ENCODE measurements around the gene FBXL22.

FBXL22 gene

DNA sequence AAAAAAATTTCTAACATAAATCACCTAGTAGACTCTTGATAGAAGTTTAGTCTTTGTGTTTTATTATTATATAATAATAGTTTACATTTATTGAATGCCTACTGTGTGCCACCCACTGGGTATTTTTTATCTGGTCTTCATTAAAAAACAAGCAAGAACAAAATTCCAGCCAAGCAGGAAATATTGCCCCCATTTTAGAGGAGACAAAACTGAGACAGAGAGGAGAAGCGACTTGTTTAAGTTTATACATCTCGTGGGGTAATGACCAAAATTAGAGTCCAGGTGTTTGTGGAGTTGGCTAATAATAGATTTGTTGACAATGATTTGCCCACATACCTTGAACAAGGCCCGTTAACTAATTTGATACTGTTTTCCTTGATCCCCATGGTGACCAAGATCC is 33.1 kb upstream of the FBXL22 start:
- Histone ChIP-seq H4K20me1 (ENCODE audit: insufficient read depth, low read length, poor library complexity, severe bottlenecking) (peaks cover 4% of the 10 kb centered on the region), H3K4me3 (ENCODE audit: low read length, poor library complexity, severe bottlenecking) (no peak overlapping the region), H3K4me1 (ENCODE audit: insufficient read depth, low read length, poor library complexity, severe bottlenecking) (no peaks in the 10 kb centered on the region), H3F3A (ENCODE audit: low read depth) (no peaks in the 10 kb centered on the region), H3K9ac (ENCODE audit: low read depth, low read length, poor library complexity, severe bottlenecking) (no peak overlapping the region), H2AFZ (ENCODE audit: low read length) (no peak overlapping the region), H3K79me2 (ENCODE audit: insufficient read depth, low read length) (no peaks in the 10 kb centered on the region; the same call in 1 of the 2 replicates), H3K9me3 (ENCODE audit: insufficient read depth, low read depth, low read length) (no peaks in the 10 kb centered on the region), H3K27me3 (ENCODE audit: insufficient read depth, low read length, poor library complexity, severe bottlenecking) (no peaks in the 10 kb centered on the region), H3K4me2 (ENCODE audit: low read depth, low read length, poor library complexity, severe bottlenecking) (no peak overlapping the region), H3K9me2 (replicated peaks; ENCODE audit: low read depth, low read length) (no peaks in the 10 kb centered on the region), H3K36me3 (ENCODE audit: insufficient read depth, low read length) (peaks cover 88% of the 10 kb centered on the region)
- TF ChIP-seq, protein P1, sequence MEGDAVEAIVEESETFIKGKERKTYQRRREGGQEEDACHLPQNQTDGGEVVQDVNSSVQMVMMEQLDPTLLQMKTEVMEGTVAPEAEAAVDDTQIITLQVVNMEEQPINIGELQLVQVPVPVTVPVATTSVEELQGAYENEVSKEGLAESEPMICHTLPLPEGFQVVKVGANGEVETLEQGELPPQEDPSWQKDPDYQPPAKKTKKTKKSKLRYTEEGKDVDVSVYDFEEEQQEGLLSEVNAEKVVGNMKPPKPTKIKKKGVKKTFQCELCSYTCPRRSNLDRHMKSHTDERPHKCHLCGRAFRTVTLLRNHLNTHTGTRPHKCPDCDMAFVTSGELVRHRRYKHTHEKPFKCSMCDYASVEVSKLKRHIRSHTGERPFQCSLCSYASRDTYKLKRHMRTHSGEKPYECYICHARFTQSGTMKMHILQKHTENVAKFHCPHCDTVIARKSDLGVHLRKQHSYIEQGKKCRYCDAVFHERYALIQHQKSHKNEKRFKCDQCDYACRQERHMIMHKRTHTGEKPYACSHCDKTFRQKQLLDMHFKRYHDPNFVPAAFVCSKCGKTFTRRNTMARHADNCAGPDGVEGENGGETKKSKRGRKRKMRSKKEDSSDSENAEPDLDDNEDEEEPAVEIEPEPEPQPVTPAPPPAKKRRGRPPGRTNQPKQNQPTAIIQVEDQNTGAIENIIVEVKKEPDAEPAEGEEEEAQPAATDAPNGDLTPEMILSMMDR (conservative IDR thresholded peaks at IDR 0.05; ENCODE audit: low read length), result no peak
- no peak for TF ChIP-seq EZH2phosphoT487 (IDR thresholded peaks at IDR 0.05; ENCODE audit: borderline replicate concordance)

- Histone ChIP-seq H3K9me2 (replicated peaks; ENCODE audit: low read depth, low read length) (no peaks in the 10 kb centered on the region), H3K4me2 (ENCODE audit: low read depth, low read length, poor library complexity, severe bottlenecking) (no peak overlapping the region), H2AFZ (ENCODE audit: low read length) (no peak overlapping the region), H3K27me3 (ENCODE audit: insufficient read depth, low read length, poor library complexity, severe bottlenecking) (no peaks in the 10 kb centered on the region), H3K9ac (ENCODE audit: low read depth, low read length, poor library complexity, severe bottlenecking) (no peak overlapping the region), H3F3A (ENCODE audit: low read depth) (no peaks in the 10 kb centered on the region), H3K79me2 (ENCODE audit: insufficient read depth, low read length) (no peaks in the 10 kb centered on the region; the same call in 1 of the 2 replicates), H3K4me1 (ENCODE audit: insufficient read depth, low read length, poor library complexity, severe bottlenecking) (no peaks in the 10 kb centered on the region), H3K4me3 (ENCODE audit: low read length, poor library complexity, severe bottlenecking) (no peak overlapping the region), H3K9me3 (ENCODE audit: insufficient read depth, low read depth, low read length) (no peaks in the 10 kb centered on the region), H3K36me3 (ENCODE audit: insufficient read depth, low read length) (peaks cover 89% of the 10 kb centered on the region), H4K20me1 (ENCODE audit: insufficient read depth, low read length, poor library complexity, severe bottlenecking) (peaks cover 4% of the 10 kb centered on the region)
- no peak for TF ChIP-seq EZH2phosphoT487 (IDR thresholded peaks at IDR 0.05; ENCODE audit: borderline replicate concordance)
- TF ChIP-seq, protein P1 (conservative IDR thresholded peaks at IDR 0.05; ENCODE audit: low read length), result no peak
These were observed 31.5 kb upstream of the FBXL22 start for GRCh38 chr15:63565536-63566186.

DNA sequence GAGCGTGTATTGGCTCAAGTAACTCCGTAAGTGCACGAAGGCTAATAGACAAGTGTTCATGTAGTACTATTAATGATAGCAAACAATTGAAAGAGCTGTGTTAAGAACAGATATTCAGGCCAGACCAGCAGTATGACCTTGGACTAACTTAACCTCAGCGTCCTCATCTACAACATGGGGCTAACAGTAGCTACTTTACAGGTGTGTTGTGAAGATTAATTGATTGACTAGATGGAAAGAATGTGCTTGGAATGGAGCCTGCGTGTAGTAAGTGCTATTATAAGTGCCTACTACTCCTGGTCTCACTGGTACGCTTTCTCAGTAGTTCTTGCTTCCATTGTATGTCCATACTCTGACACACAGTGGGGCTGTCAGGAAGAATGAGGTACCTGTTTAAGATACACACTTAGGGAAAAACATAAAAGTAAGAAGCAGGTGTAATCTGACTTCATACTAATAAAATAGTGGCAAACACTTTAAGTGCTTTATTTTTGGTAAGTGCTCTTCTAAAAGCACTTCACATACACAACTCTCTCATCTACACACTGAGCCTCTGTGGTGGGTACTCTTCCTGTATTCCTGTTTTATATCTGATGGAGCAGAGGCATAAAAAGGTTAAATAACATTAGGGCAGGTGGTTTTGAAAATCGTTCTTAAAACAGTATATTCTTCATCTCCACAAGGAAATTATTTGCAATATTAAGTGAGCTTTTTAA is 24.3 kb upstream of the FBXL22 start:
- no peaks in the 10 kb centered on the region for H3K9me2 ChIP-seq (replicated peaks; ENCODE audit: low read depth, low read length)
- H2AFZ ChIP-seq (ENCODE audit: low read length), result no peak overlapping the region
- H3F3A ChIP-seq (ENCODE audit: low read depth), result no peaks in the 10 kb centered on the region
- peaks cover 73% of the 10 kb centered on the region; the same call in 1 of the 2 replicates for H3K36me3 ChIP-seq (ENCODE audit: insufficient read depth, low read length)
- no peak overlapping the region for H3K4me2 ChIP-seq (ENCODE audit: low read depth, low read length, poor library complexity, severe bottlenecking)
- no peak overlapping the region for H3K4me3 ChIP-seq (ENCODE audit: low read length, poor library complexity, severe bottlenecking)
- H3K9me3 ChIP-seq (ENCODE audit: insufficient read depth, low read depth, low read length), result no peaks in the 10 kb centered on the region
- H3K4me1 ChIP-seq (ENCODE audit: insufficient read depth, low read length, poor library complexity, severe bottlenecking), result peaks cover 8% of the 10 kb centered on the region
- TF ChIP-seq EZH2phosphoT487 (IDR thresholded peaks at IDR 0.05; ENCODE audit: borderline replicate concordance), result no peak
- TF ChIP-seq, protein P1 (conservative IDR thresholded peaks at IDR 0.05; ENCODE audit: low read length), result no peak
- no peaks in the 10 kb centered on the region for H3K79me2 ChIP-seq (ENCODE audit: insufficient read depth, low read length)
- H3K27me3 ChIP-seq (ENCODE audit: insufficient read depth, low read length, poor library complexity, severe bottlenecking), result no peaks in the 10 kb centered on the region
- no peaks in the 10 kb centered on the region for H4K20me1 ChIP-seq (ENCODE audit: insufficient read depth, low read length, poor library complexity, severe bottlenecking)
- H3K9ac ChIP-seq (ENCODE audit: low read depth, low read length, poor library complexity, severe bottlenecking), result no peak overlapping the region
